DND-41 (cell line): Measurements from ENCODE around the gene DLG2.
A peak's percentile ranks its signal among the peaks of the same experiment; 100 is the strongest.

Source experiments
- CTCF ChIP-seq: IDR thresholded peaks from 2 replicates; pipeline ENCODE4 v1.5.1; 2012; ENCODE audit warnings: borderline replicate concordance, low read length, moderate library complexity, mild to moderate bottlenecking; ENCODE audit not compliant: poor library complexity, severe bottlenecking; ENCODE audit errors: extremely low read depth
- EZH2 ChIP-seq: IDR thresholded peaks from 3 replicates; pipeline ENCODE4 v1.6.1; 2012; ENCODE audit warnings: borderline replicate concordance, low read depth, mild to moderate bottlenecking, moderate library complexity, low read length, inconsistent platforms; ENCODE audit not compliant: severe bottlenecking

GRCh38 chr11:84722583-84723108 is 904.5 kb downstream of the DLG2 start:
- TF ChIP-seq CTCF (peak; percentile 15), EZH2 (no peak)
